GM21528 (cell line): ENCODE results near the gene ITPRIPL2.

Experiments used
- ATAC-seq: cut with Tn5 transposase; IDR thresholded peaks from one replicate; pipeline ENCODE4 v1.9.1; 2021; ENCODE audit warnings: mild to moderate bottlenecking, moderate library complexity; ENCODE audit not compliant: unreplicated experiment, low FRiP score

ITPRIPL2 gene

GRCh38 chr16:19138601-19139000 lies 24.8 kb downstream of the ITPRIPL2 start:
- no peak for ATAC-seq

- no peak for ATAC-seq
Measured at GRCh38 chr16:19139436-19140091, 25.8 kb downstream of the ITPRIPL2 start.

GRCh38 chr16:19140396-19140795 lies 26.6 kb downstream of the ITPRIPL2 start:
- ATAC-seq = no peak

GRCh38 chr16:19142939-19143598 lies 29.3 kb downstream of the ITPRIPL2 start:
- ATAC-seq = no peak

- ATAC-seq = no peak
Measured at GRCh38 chr16:19143599-19143956, 29.8 kb downstream of the ITPRIPL2 start.

- ATAC-seq = no peak
Measured at GRCh38 chr16:19145010-19145409, 31.2 kb downstream of the ITPRIPL2 start.

- ATAC-seq = no peak
Measured at GRCh38 chr16:19147126-19147525, 33.4 kb downstream of the ITPRIPL2 start.

- no peak for ATAC-seq
Measured at GRCh38 chr16:19147627-19148026, 33.9 kb downstream of the ITPRIPL2 start.

- ATAC-seq = no peak
Measured at GRCh38 chr16:19148189-19148588, 34.4 kb downstream of the ITPRIPL2 start.

- no peak for ATAC-seq
Measured at GRCh38 chr16:19151310-19151709, 37.5 kb downstream of the ITPRIPL2 start.

- no peak for ATAC-seq
Measured at GRCh38 chr16:19152042-19152441, 38.3 kb downstream of the ITPRIPL2 start.

- no peak for ATAC-seq
Measured at GRCh38 chr16:19153876-19154275, 40.1 kb downstream of the ITPRIPL2 start.

GRCh38 chr16:19162085-19162484 lies 48.3 kb downstream of the ITPRIPL2 start:
- ATAC-seq = no peak

- no peak for ATAC-seq
Measured at GRCh38 chr16:19163215-19163614, 49.5 kb downstream of the ITPRIPL2 start.

GRCh38 chr16:19164285-19164684 lies 50.5 kb downstream of the ITPRIPL2 start:
- no peak for ATAC-seq

- ATAC-seq = no peak
Measured at GRCh38 chr16:19165101-19165500, 51.3 kb downstream of the ITPRIPL2 start.

GRCh38 chr16:19166500-19166899 lies 52.7 kb downstream of the ITPRIPL2 start:
- ATAC-seq = no peak

GRCh38 chr16:19167710-19168370 lies 54.1 kb downstream of the ITPRIPL2 start, which contains the start of gene SYT17:
Gene SYT17 (plus strand): TSS chr16:19168240. CDS start chr16:19168647, 407 bp downstream.
- no peak for ATAC-seq

- ATAC-seq = no peak
Measured at GRCh38 chr16:19168371-19169081, 54.8 kb downstream of the ITPRIPL2 start.

GRCh38 chr16:19169082-19169639 lies 55.4 kb downstream of the ITPRIPL2 start:
- ATAC-seq = no peak
